Measurements from ENCODE around the gene ALDH1A1. TPM values are rescaled to one million over a fixed set of nuclear protein-coding genes. Genes with fewer than 3 reads are reported as not detected.

ALDH1A1 gene
- total and polyA plus RNA-seq, 2 of the 8 experiments (the other 6 are each of a cell fraction or from before 2014, with no cell fraction given), result 0.50 to 0.82 TPM

DNA sequence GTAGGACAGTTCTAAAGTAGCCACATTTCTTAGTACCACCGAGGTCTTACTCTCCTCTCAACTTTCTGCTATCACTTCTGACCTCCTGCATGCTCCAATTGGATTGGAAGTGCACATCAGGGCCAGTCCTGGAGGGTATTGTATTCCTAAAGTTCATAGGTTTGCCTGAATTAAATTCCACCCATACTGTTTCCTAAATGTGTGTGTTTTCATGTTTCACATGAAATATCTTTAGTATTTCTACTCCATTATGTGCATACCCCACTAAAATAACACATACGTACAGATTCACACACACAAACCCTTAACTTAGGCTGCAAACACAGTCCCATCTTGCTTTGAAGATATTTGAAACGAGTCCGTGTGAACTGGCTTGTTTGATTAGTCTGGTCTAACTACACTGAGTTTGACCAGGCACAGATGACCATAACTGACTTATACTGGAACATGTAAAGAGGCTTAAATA is 24.8 kb downstream of the ALDH1A1 start:
- Histone ChIP-seq H3K14ac (ENCODE audit: insufficient read length) (no peak overlapping the region), H2BK12ac (ENCODE audit: low read depth, low read length) (no peak overlapping the region), H2BK15ac (ENCODE audit: low read length) (no peak overlapping the region), H3K9me3 (ENCODE audit: insufficient read depth in 2 of 2, low read depth in 1 of 2, low read length in 1 of 2) (no peaks in the 10 kb centered on the region), H3K27ac (ENCODE audit: low read depth, low read length) (no peak overlapping the region), H4K8ac (ENCODE audit: extremely low read depth, insufficient read depth, low read length) (no peak overlapping the region), H4K5ac (ENCODE audit: insufficient read length, low read depth, low read length) (no peak overlapping the region), H3K79me2 (ENCODE audit: control insufficient read depth in 1 of 2, insufficient read depth in 2 of 2, low read length in 2 of 2) (no peaks in the 10 kb centered on the region), H3K18ac (ENCODE audit: extremely low read depth, low read length) (no peak overlapping the region), H3K27me3 (replicated peaks in 1 of 4; ENCODE audit: control insufficient read depth in 3 of 4, extremely low read depth in 1 of 4, insufficient read depth in 3 of 4, low read length in 3 of 4) (no peaks in the 10 kb centered on the region), H3K23me2 (ENCODE audit: low read depth, low read length) (no peaks in the 10 kb centered on the region), H3K79me1 (ENCODE audit: low read depth, low read length) (no peaks in the 10 kb centered on the region), H2BK5ac (ENCODE audit: low read depth, low read length) (no peak overlapping the region), H3K4me1 (replicated peaks in 1 of 4; ENCODE audit: control insufficient read depth in 3 of 4, insufficient read depth in 4 of 4, low read length in 3 of 4) (no peaks in the 10 kb centered on the region), H4K91ac (replicated peaks; ENCODE audit: insufficient read length, low read length) (no peak overlapping the region), H2AFZ (ENCODE audit: low read length) (no peak overlapping the region), H2AK5ac (ENCODE audit: low read depth, low read length) (no peak overlapping the region), H3K9ac (replicated peaks in 1 of 4; ENCODE audit: extremely low read depth in 1 of 4, low read depth in 3 of 4, low read length in 3 of 4) (no peak overlapping the region), H4K20me1 (replicated peaks in 1 of 2; ENCODE audit: control insufficient read depth in 1 of 2, insufficient read depth in 2 of 2, low read length in 2 of 2) (no peaks in the 10 kb centered on the region), H3K4me2 (ENCODE audit: insufficient read depth in 1 of 2, low read depth in 2 of 2, low read length in 2 of 2) (no peak overlapping the region), H3K56ac (replicated peaks; ENCODE audit: insufficient read length, low read depth, low read length) (no peak overlapping the region), H2BK20ac (ENCODE audit: low read length) (no peak overlapping the region), H3K23ac (ENCODE audit: insufficient read length) (no peak overlapping the region), H3K4ac (replicated peaks; ENCODE audit: insufficient read length, low read depth, low read length) (no peak overlapping the region), H3K4me3 (ENCODE audit: extremely low read depth in 1 of 4, insufficient read depth in 2 of 4, low read depth in 3 of 4, low read length in 4 of 4) (no peak overlapping the region), H3K36me3 (ENCODE audit: control insufficient read depth in 2 of 4, insufficient read depth in 4 of 4, low read length in 3 of 4) (no peaks in the 10 kb centered on the region), H2BK120ac (replicated peaks; ENCODE audit: low read depth, low read length) (no peak overlapping the region)
- no peak for TF ChIP-seq EZH2 (IDR thresholded peaks at IDR 0.05; ENCODE audit: low read depth, low read length, severe bottlenecking)
- TF ChIP-seq RNF2 (IDR thresholded peaks at IDR 0.05; ENCODE audit: borderline replicate concordance, low read depth, low read length, missing control alignments, poor library complexity, severe bottlenecking), result no peak
- DNase-seq (ENCODE audit: low read depth in 1 of 2, low spot score in 2 of 2), result no peak
- 99% methylated on average over 4 of the region's 4 CpGs; no CpG with 5 or more reads in 1 of the 2 experiments for WGBS, 2 experiments (ENCODE audit: extremely low coverage in 1 of 2, insufficient coverage in 1 of 2, insufficient read length in 1 of 2, insufficient replicate concordance in 2 of 2, low coverage in 1 of 2, low lambda C conversion rate in 2 of 2, missing lambda C conversion rate in 1 of 2)
- FAIRE-seq, result no peak
- ChIA-PET POLR2A (ENCODE audit: partially characterized antibody) (no interaction called here), CTCF (ENCODE audit: partially characterized antibody) (no interaction called here)

Measured in H1 (cell line).